GM08714 (cell line): ENCODE results near the gene TNIP2.
"Not testable (repeated sequence)": the region's sequence is repeated elsewhere in the genome, so short reads cannot be mapped to it uniquely, and the experiment has no call there.

Experiments used
- H3K4me3 ChIP-seq: fragments of 200-500 bp; sonication (Bioruptor generic); 2 replicates; pipeline ENCODE4 v1.5.1; 2014; ENCODE audit warnings: mild to moderate bottlenecking, low read length, inconsistent platforms
- ZNF274 ChIP-seq: IDR thresholded peaks from 2 replicates; pipeline ENCODE4 v1.6.1; 2012; ENCODE audit warnings: mild to moderate bottlenecking, low read depth, low read length

The TNIP2 gene

DNA sequence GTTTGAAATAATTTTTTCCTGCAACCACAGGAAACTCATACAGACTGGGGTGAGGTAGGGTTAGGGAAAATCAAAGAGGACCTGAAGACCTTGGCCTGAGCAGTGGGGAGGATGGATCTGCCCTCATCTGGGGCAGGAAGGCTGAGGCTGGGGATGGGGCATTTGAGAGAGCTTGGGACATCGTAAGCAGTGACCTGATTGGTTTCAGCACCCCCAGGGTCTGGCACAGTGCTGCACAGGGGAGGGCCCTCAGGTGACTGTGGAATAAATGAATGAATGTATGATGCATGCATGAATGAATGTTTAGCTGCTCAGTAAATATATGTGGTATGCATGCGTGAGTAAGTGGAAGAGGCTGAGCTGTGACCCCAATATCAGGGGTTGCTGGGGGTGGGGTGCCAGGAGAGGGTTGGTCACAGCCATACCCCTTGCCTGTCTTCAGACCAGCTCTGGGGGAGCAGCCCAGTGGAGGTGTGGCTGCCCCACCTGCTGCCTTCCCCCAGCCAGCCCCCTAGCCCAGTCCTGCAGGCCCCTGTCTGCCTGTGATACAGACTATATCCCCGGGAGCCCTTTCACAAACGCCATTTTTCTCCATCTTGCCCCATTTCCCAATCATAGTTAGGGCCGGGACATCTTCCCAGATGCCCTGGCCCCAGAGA is 11.0 kb upstream of the TNIP2 start:
- TF ChIP-seq ZNF274, result no peak
- no peak overlapping the region for H3K4me3 ChIP-seq

DNA sequence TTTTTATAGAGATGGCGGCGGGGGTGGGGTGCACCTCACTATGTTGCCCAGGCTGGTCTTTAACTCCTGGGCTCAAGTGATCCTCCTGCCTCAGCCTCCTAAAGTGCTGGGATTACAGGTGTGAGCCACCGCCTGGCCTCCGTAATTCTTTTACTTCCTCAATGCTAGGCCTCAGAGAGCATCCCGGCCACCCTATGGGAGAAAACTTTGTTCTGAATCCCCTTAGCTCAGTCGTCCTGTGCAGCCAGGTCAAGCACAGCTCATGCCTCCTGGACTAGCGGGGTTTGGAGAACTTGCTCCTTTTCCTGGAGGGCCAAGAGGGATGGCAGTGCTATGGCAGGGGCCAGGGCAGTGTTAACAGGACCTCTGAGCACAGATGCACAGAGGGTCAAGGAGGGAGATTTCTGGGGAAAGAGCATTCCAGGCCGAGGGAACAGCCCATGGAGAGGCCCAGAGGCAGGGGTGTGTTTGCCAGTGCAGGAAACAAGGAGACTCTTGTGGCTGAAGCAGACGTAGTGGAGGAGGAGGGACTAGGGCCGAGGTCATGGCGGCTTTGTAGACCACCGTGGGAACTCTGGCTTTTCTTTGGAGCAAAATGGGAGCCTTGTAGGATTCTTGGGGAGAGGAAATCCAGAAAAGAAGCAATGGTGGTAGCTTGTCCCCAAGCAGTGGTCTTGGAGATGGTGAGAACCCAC is 9.8 kb upstream of the TNIP2 start:
- TF ChIP-seq ZNF274, result no peak
- H3K4me3 ChIP-seq, result no peak overlapping the region

DNA sequence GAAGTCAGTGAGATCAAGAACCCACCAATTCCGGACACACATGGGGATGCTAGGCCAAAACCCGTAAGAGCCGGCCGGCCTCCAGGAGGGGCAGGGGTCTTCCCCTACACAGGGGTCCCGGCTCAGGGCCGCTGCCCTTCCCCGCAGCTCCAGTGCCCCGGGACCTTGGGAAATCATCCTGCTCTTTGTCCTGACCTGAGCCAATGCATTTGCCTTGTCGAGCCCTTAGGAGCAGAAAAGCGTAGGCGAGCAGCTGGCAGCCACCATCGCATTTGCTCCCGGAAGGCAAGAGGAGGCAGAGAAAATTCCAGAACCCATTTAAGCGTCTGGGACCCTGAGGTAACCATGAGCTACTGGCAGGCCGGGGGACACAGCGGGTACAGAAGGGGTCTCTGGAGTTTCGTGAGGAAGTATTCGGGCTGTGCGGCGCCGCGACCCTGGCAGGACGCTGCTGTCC is 7.4 kb upstream of the TNIP2 start:
- TF ChIP-seq ZNF274, result no peak
- no peak overlapping the region; the same call in 1 of the 2 replicates for H3K4me3 ChIP-seq

DNA sequence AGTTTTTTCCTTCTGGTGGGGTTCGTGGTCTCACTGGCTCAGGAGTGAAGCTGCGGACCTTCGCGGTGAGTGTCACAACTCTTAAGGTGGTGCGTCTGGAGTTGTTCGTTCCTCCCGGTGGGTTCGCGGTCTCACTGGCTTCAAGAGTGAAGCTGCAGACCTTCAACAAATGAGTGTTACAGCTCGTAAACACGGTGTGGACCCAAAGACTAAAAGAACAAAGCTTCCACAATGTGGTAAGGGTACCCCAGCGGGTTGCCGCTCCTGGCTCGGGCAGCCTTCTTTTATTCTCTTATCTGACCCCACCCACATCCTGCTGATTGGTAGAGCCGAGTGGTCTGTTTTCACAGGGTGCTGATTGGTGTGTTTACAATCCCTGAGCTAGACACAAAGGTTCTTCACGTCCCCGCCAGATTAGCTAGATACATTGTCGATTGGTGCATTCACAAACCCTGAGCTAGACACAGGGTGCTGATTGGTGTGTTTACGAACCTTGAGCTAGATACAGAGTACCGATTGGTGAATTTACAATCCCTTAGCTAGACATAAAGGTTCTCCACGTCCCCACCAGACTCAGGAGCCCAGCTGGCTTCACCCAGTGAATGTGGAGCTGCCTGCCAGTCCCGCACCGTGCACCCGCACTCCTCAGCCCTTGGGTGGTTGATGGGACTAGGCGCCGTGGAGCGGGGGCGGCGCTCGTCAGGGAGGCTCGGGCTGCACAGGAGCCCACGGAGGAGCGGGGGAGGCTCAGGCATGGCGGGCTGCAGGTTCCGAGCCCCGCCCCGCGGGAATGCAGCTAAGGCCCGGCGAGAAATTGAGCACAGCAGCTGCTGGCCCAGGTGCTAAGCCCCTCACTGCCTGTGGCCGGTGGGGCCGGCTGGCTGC is 6.6 kb upstream of the TNIP2 start:
- not testable (repeated sequence) for H3K4me3 ChIP-seq

DNA sequence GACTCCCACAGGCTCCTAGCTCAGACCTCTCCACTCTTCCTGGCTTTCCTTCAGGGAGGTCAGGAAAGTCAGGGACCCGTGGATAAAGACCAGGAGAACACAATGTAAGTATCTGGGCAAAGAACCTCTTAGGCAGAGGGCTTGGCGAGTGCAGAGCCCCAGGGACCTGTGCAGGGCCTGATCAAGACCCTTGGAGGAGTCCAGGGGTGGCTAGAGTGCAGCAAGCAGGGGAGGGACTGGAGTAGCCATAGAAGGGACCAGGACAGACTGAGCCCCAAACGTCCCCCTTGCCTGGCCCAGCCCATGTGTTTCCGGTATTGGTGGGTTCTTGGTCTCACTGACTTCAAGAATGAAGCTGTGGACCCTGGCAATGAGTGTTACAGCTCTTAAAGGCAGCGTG is 5.9 kb upstream of the TNIP2 start:
- TF ChIP-seq ZNF274, result no peak
- H3K4me3 ChIP-seq, result no peak overlapping the region

DNA sequence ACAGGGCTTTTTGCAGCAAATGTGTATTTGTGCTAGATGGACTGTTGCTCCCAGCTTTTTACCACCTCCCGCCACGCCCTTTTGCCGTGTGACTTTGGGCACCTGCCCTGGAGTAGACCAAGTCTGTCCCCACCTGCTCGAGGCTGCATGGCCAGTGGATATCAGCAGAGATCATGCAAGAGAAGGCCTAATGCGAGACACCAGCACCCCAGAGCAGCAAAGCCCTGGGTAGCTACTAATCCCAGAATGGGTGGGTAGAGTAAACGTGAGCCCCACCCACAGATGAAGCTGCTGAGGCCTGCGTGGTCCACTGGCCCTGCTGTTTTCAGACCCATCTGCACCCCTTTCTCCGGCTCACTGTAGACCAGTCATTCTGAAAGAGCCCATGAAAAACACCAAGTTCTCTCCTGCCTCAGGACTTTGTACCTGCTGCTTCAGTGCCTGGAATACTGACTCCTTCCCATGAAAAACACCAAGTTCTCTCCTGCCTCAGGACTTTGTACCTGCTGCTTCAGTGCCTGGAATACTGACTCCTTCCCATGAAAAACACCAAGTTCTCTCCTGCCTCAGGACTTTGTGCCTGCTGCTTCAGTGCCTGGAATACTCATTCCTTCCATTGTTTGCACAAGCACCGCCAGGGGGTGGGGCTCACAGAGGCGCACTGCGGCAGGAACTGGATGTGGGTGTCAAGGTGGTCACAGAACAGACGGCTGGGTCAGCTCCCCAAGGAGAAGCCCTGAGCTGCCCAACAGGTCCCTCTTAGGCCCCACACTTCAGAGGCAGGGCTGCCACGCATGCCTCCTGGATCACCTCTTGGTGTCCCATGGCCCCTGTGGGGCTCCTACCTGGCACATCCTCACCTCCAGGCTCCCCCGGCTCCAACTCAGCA is 5.1 kb upstream of the TNIP2 start:
- no peak for TF ChIP-seq ZNF274

DNA sequence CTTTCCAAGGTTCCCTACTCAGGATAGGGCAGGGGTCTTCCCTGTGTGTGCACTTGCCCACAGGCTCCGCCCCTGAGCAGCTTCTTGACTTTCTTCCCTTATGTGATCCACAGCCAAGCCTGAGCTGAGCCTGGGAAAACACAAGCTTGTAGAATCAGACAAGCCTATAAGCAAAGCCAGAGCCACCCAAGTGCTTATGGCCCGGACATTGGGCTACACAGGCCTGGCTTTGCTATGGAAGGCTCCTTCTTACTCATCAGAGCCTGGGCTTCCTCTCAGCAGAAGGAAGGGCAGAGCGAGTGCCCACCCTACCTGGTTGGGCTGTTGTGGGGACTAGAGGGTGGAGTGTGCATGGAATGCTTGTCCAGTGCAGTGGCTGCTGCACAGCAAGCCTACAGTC is 1.3 kb upstream of the TNIP2 start:
- H3K4me3 ChIP-seq, result no peak overlapping the region
- no peak for TF ChIP-seq ZNF274

More for the DNA sequence above, 5.1 kb upstream of the TNIP2 start:
- no peak overlapping the region for H3K4me3 ChIP-seq

DNA sequence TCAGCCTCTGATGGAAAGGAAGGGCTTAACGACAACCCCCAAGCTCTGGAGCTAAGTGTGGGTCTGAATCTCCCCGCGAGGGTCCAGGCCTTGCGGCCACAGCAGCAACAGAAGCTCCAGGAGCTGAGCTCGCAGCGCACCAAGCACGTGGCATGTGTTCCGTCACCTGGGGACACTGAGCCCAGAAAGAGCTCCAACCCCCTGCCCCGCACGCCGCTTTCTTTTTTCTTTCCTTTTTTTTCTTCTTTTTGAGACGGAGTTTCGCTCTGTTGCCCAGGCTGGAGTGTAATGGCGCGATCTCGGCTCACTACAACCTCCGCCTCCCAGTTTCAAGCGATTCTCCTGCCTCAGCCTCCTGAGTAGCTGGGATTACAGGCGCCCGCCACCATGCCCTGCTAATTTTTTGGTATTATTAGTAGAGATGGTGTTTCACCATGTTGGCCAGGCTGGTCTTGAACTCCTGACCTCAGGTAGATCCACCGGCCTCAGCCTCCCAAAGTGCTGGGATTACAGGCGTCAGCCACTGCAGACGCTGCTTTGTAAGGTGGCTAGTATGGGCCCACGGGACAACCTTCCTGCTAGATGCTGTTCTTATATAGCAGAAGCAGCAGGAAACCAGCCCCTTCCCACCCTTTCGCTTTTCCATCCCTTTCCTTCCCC is 685 bp upstream of the TNIP2 start:
- TF ChIP-seq ZNF274, result no peak
- no peak overlapping the region; the same call in 1 of the 2 replicates for H3K4me3 ChIP-seq

DNA sequence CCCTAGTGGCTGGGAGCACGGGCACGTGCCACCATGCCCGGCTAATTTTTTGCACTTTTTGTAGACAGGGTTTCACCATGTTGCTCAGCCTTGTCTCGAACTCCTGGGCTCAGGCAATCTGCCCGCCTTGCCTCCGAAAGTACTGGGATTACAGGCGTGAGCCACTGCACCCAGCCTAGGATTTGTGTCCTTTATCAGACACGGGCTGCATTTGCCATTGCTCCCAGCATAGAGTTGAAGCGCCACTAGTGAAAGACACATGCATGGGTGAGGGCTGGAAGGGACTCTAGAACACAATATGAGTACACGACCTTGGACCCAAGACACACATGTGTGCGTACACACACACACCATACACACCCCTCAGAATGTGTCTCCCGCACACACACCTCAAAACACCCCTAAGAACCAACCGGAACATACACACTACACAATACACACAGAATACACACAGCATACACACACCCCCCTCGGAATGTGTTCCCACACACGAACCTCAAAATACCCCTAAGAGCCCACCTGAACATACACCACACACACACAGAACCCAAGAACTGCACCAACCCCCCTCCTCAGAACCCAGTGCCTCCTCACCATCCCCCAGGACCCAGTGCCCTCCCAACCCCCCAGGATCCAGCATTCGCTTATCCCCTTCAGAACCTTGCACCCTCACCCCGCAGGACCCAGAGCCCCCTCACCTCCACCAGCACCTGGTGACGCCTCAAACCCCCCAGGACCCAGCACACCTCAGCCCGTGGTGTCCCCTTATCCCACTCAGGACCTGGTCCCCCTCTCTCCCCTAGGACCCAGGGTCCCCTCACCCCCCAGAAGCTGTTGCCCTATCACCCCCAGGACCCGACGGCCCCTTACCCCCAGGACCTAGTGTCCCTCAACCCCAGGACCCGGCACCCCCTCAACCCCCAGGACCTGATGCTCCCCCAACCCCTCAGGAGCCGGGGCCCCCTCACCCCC is 1.0 kb downstream of the TNIP2 start:
- TF ChIP-seq ZNF274, result no peak
- H3K4me3 ChIP-seq, result peak overlapping the region; percentile 98

GRCh38 chr4:2753436-2753835 is 2.7 kb downstream of the TNIP2 start:
- no peak overlapping the region for H3K4me3 ChIP-seq
- no peak for TF ChIP-seq ZNF274

- no peak for TF ChIP-seq ZNF274
- no peak overlapping the region for H3K4me3 ChIP-seq
Measured at GRCh38 chr4:2750719-2751605, 5.2 kb downstream of the TNIP2 start.
